Osteocyte (in vitro differentiated cells): ENCODE results near the gene REEP1. TPM values are rescaled to one million over a fixed set of nuclear protein-coding genes. Genes with fewer than 3 reads are reported as not detected.
"Not testable (repeated sequence)": the region's sequence is repeated elsewhere in the genome, so short reads cannot be mapped to it uniquely, and the experiment has no call there.

ENCODE experiments used
- DNase-seq: peaks from one replicate; pipeline ENCODE4 v3.0.0; 2021; ENCODE audit warnings: mixed read lengths; ENCODE audit not compliant: unreplicated experiment; ENCODE audit errors: extremely low spot score
- H3K27ac Mint-ChIP-seq: one replicate; pipeline ENCODE4 v1.8.0; 2021; ENCODE audit warnings: mild to moderate bottlenecking, mixed read lengths; ENCODE audit not compliant: unreplicated experiment
- H3K27me3 Mint-ChIP-seq: one replicate; pipeline ENCODE4 v1.8.0; 2021; ENCODE audit warnings: mixed read lengths; ENCODE audit not compliant: unreplicated experiment
- H3K36me3 Mint-ChIP-seq: one replicate; pipeline ENCODE4 v1.8.0; 2021; ENCODE audit warnings: mixed read lengths; ENCODE audit not compliant: unreplicated experiment
- H3K4me1 Mint-ChIP-seq: one replicate; pipeline ENCODE4 v1.8.0; 2021; ENCODE audit warnings: mixed read lengths; ENCODE audit not compliant: unreplicated experiment
- H3K4me3 Mint-ChIP-seq: one replicate; pipeline ENCODE4 v1.8.0; 2021; ENCODE audit warnings: mild to moderate bottlenecking, moderate library complexity, mixed read lengths; ENCODE audit not compliant: unreplicated experiment
- H3K9me3 Mint-ChIP-seq: one replicate; pipeline ENCODE4 v1.8.0; 2021; ENCODE audit warnings: mixed read lengths; ENCODE audit not compliant: unreplicated experiment
- total RNA-seq: library from RNA; stranded (reverse); gene quantifications from 2 replicates; pipeline ENCODE4 v1.2.1, GENCODE V29; 2021
- TF ChIP-seq, protein P1 (sequence below): fragments of 200-600 bp; sonication (generic); IDR thresholded peaks from 2 replicates; pipeline ENCODE4 v1.5.0; 2021; ENCODE audit warnings: antibody characterized with exemption, mild to moderate bottlenecking, moderate library complexity

The REEP1 gene
- total RNA-seq, 1 donor from 2014 or later, result not detected

DNA sequence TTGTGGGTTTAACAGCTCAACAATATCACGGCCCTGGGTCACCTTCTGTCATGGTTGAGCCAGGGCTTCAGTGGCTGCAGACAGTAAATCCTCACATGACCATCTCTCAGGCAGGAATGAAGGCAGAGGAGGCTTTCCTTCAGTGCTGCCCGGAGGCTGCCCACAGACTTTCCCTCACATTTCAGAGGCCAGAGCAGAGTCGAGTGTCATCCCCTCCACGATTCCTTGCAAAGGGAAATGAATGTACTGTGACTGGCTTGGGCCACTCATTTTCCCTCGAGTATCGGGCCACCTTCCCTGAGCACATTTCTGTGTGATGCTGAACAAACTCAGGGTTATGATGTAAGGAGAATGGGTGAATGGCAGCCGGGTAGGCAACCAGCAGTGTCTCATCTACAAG is 10.0 kb upstream of the REEP1 start:
- no peak for DNase-seq
- Mint-ChIP-seq H3K4me3 (no peak overlapping the region), H3K27me3 (peaks cover 41% of the 10 kb centered on the region), H3K9me3 (peaks cover 3% of the 10 kb centered on the region), H3K36me3 (no peaks in the 10 kb centered on the region), H3K4me1 (no peaks in the 10 kb centered on the region), H3K27ac (no peak overlapping the region)
- TF ChIP-seq, protein P1, sequence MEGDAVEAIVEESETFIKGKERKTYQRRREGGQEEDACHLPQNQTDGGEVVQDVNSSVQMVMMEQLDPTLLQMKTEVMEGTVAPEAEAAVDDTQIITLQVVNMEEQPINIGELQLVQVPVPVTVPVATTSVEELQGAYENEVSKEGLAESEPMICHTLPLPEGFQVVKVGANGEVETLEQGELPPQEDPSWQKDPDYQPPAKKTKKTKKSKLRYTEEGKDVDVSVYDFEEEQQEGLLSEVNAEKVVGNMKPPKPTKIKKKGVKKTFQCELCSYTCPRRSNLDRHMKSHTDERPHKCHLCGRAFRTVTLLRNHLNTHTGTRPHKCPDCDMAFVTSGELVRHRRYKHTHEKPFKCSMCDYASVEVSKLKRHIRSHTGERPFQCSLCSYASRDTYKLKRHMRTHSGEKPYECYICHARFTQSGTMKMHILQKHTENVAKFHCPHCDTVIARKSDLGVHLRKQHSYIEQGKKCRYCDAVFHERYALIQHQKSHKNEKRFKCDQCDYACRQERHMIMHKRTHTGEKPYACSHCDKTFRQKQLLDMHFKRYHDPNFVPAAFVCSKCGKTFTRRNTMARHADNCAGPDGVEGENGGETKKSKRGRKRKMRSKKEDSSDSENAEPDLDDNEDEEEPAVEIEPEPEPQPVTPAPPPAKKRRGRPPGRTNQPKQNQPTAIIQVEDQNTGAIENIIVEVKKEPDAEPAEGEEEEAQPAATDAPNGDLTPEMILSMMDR, result no peak

DNA sequence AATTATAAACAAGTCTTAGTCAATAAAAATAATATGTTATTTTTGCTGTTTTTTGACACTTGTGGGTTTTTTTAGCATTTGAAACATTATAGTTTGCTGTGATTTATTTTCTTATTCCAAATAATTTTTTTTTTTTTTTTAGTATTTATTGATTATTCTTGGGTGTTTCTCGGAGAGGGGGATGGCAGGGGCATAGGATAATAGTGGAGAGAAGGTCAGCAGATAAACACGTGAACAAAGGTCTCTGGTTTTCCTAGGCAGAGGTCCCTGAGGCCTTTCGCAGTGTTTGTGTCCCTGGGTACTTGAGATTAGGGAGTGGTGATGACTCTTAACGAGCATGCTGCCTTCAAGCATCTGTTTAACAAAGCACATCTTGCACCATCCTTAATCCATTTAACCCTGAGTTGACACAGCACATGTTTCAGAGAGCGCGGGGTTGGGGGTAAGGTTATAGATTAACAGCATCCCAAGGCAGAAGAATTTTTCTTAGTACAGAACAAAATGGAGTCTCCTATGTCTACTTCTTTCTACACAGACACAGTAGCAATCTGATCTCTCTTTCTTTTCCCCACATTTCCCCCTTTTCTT is 8.5 kb upstream of the REEP1 start:
- H3K9me3 Mint-ChIP-seq, result peaks cover 15% of the 10 kb centered on the region
- not testable (repeated sequence) for H3K4me1 Mint-ChIP-seq
- peaks cover 55% of the 10 kb centered on the region for H3K27me3 Mint-ChIP-seq

DNA sequence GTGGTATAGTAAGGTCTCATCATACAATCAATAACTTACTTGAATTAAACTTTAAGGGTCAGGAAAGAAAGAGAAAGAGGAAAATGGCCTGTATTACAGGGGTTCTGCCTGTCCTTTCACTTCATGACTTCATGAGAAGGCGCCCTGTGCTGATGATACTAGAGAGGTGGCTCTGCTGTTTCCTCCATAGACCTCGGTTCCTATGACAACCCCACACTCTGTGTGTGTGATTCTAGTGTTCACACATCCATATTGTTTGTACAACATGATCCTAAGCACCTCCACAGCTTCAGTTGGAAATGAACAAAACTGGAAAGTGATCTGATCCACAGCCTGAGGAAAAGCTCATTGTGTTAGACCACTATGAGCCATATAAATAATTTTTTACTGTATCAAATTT is 7.0 kb upstream of the REEP1 start:
- Mint-ChIP-seq H3K36me3 (no peaks in the 10 kb centered on the region), H3K4me3 (no peak overlapping the region), H3K27me3 (peaks cover 69% of the 10 kb centered on the region), H3K27ac (no peak overlapping the region), H3K9me3 (peaks cover 18% of the 10 kb centered on the region), H3K4me1 (no peaks in the 10 kb centered on the region)
- TF ChIP-seq, protein P1, result no peak
- no peak for DNase-seq

More for the DNA sequence above, 8.5 kb upstream of the REEP1 start:
- not testable (repeated sequence) for DNase-seq, H3K4me3 Mint-ChIP-seq, H3K36me3 Mint-ChIP-seq, H3K27ac Mint-ChIP-seq

DNA sequence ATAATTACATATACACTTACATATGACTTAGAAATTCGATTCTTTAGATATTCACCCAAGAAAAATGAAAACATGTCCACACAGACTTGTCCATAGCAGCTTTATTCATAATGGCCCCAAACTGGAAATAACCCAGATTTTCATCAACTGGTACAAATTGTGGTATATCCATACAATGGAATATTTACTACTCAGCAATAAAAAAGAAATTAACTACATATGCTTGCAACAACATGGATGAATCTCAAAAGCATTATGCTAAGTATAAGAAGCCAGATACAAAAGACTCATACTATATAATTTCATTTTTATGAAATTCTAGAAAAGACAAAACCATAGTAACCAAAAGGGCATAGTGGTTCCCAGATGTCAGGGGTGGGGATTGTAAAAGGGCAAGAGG is 5.1 kb upstream of the REEP1 start:
- Mint-ChIP-seq H3K27ac (no peak overlapping the region), H3K4me1 (peaks cover 3% of the 10 kb centered on the region), H3K27me3 (peaks cover 79% of the 10 kb centered on the region), H3K9me3 (peaks cover 18% of the 10 kb centered on the region), H3K36me3 (no peaks in the 10 kb centered on the region), H3K4me3 (no peak overlapping the region)
- TF ChIP-seq, protein P1, result no peak
- DNase-seq, result no peak

DNA sequence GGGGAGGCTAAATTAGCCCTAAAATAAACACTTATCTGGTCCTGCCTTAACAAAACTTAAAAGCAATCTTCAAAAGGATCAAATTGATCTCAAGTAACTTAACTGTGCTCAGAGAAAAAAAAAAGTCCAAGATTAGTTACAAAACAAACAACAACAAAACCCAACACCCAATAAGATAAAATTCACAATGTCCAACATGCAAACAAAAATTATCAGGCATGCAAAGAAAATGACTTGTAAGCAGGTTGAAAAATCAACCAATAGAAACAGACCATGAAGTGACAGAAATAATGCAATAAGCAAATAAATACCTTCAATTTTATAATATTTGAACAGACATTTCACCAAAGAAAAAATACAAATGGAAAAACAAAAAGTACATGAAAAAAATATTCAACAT is 4.0 kb upstream of the REEP1 start:
- Mint-ChIP-seq H3K36me3 (no peaks in the 10 kb centered on the region), H3K4me1 (peaks cover 8% of the 10 kb centered on the region), H3K4me3 (no peak overlapping the region), H3K9me3 (peaks cover 18% of the 10 kb centered on the region), H3K27ac (no peak overlapping the region), H3K27me3 (peaks cover 75% of the 10 kb centered on the region)
- TF ChIP-seq, protein P1, result no peak
- DNase-seq, result no peak
